Osteoblast (primary cell): Measurements from ENCODE around the gene C1QL2. TPM values are rescaled to one million over a fixed set of nuclear protein-coding genes. Genes with fewer than 3 reads are reported as not detected.

Source experiments
- DNase-seq: peaks from one replicate; pipeline ENCODE4 v3.0.0; 2011; ENCODE audit warnings: low spot score, mixed read lengths; ENCODE audit not compliant: insufficient read length; ENCODE audit errors: missing footprints
- H2AFZ ChIP-seq: 2 replicates; pipeline ENCODE4 v1.6.0; 2011; ENCODE audit warnings: mild to moderate bottlenecking, low read length
- H3K27ac ChIP-seq: 2 replicates; pipeline ENCODE4 v1.5.1; 2011; ENCODE audit warnings: mild to moderate bottlenecking, low read depth, low read length, moderate library complexity
- H3K27me3 ChIP-seq: 2 replicates; pipeline ENCODE4 v1.6.0; 2012; ENCODE audit warnings: mild to moderate bottlenecking, control low read depth, inconsistent platforms, low read length, moderate library complexity; ENCODE audit not compliant: insufficient read depth
- H3K36me3 ChIP-seq: 2 replicates; pipeline ENCODE4 v1.5.1; 2011; ENCODE audit warnings: mild to moderate bottlenecking, low read length, control low read depth, moderate library complexity; ENCODE audit not compliant: insufficient read depth
- H3K4me1 ChIP-seq: 2 replicates; pipeline ENCODE4 v1.5.1; 2011; ENCODE audit warnings: mild to moderate bottlenecking, low read length, control low read depth, moderate library complexity; ENCODE audit not compliant: insufficient read depth
- H3K4me2 ChIP-seq: 2 replicates; pipeline ENCODE4 v1.6.0; 2011; ENCODE audit warnings: mild to moderate bottlenecking, low read length; ENCODE audit not compliant: insufficient read depth
- H3K4me3 ChIP-seq: fragments of 200-600 bp; sonication (generic); 3 replicates; pipeline ENCODE4 v1.5.1; 2012; ENCODE audit warnings: mild to moderate bottlenecking, low read length, inconsistent platforms; ENCODE audit not compliant: insufficient read depth
- H3K79me2 ChIP-seq: 2 replicates; pipeline ENCODE4 v1.6.0; 2012; ENCODE audit warnings: mild to moderate bottlenecking, low read length, control low read depth, inconsistent platforms; ENCODE audit not compliant: insufficient read depth
- H3K9me3 ChIP-seq: 2 replicates; pipeline ENCODE4 v1.5.1; 2011; ENCODE audit warnings: low read depth, low read length, control low read depth
- H4K20me1 ChIP-seq: 2 replicates; pipeline ENCODE4 v1.6.0; 2012; ENCODE audit warnings: mild to moderate bottlenecking, low read length, control low read depth; ENCODE audit not compliant: insufficient read depth
- CTCF ChIP-seq: IDR thresholded peaks from 2 replicates; pipeline ENCODE4 v1.5.1; 2011; ENCODE audit warnings: mild to moderate bottlenecking, low read depth, low read length, moderate library complexity; ENCODE audit errors: extremely low read depth
- total RNA-seq: library from RNA; depleted of rRNA; stranded (reverse); fragments of >200 nt; gene quantifications from 2 replicates; pipeline ENCODE4 v1.2.3, GENCODE V29; 2012

Gene C1QL2
- total RNA-seq, 1 donor, result not detected

- Histone ChIP-seq H3K27me3 (peaks cover 12% of the 10 kb centered on the region), H3K4me1 (peaks cover 19% of the 10 kb centered on the region), H4K20me1 (no peaks in the 10 kb centered on the region), H3K27ac (no peak overlapping the region), H3K79me2 (no peaks in the 10 kb centered on the region), H3K36me3 (no peaks in the 10 kb centered on the region), H3K4me3 (no peak overlapping the region), H3K4me2 (no peak overlapping the region), H3K9me3 (no peaks in the 10 kb centered on the region), H2AFZ (no peak overlapping the region)
- no peak for DNase-seq
- no peak for TF ChIP-seq CTCF
Observed at GRCh38 chr2:119195001-119195400, 36.5 kb upstream of the C1QL2 start.

DNA sequence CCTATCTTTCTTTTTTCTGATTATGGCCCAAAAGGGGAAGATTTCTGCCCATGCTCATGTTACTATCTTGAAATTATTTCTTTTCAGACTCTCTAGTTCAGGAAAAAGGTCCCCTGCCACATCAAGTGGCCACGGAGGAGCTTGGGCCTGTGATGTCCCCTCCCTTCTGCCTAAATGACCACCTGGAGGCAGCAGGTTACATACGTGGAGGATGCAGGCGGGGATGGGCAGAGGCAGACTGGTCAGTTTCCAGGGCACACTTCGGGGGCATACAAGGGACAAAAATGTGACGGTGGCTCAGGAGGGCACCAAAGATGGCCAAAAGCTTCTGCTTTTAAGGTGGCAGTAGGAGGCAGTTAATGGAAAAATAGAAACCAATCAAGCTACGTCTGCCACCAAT is 34.3 kb upstream of the C1QL2 start:
- no peaks in the 10 kb centered on the region for H3K36me3 ChIP-seq
- no peak for DNase-seq
- H3K4me3 ChIP-seq, result no peak overlapping the region
- no peak overlapping the region for H2AFZ ChIP-seq
- H3K9me3 ChIP-seq, result no peaks in the 10 kb centered on the region
- TF ChIP-seq CTCF, result no peak
- H3K79me2 ChIP-seq, result no peaks in the 10 kb centered on the region
- no peak overlapping the region for H3K27ac ChIP-seq
- H3K4me2 ChIP-seq, result no peak overlapping the region
- H3K27me3 ChIP-seq, result peaks cover 11% of the 10 kb centered on the region
- H3K4me1 ChIP-seq, result peaks cover 10% of the 10 kb centered on the region
- no peaks in the 10 kb centered on the region for H4K20me1 ChIP-seq

DNA sequence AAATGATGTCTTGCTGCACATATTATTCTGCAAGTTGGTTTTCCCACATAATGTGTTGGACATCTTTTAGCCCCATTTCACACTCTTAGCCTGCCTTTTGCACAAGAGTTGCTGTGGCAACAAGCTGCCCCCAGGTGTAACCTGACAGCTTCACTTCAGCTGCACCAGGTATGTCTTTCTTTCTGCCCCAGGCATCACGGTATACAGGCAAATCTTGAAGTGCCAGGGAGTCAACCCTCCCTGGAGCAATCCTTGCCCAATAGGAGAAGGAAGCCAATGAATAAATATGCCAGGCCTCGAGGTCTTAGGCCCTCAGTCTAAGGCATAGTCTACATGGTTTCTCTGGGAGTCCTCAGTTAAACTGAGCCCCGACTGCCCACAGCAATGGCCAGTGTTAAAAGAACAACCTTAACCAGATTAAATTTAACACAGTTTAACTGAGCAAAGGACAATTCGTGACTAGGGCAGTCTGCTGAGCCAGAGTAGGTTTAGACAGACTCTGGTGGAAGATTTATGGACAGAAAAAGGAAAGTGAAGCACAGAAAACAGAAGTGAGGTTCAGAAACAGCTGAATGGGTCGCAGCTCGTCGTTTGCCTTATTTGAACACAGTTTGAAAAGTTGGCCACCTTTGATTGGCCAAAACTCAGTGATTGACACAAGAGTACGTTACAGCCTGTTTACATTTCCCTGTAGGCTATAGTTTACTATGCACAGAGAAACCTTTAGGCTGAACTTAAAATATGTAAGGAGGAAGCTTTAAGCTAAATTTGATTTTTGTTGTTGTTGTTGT is 32.0 kb upstream of the C1QL2 start:
- no peaks in the 10 kb centered on the region for H3K9me3 ChIP-seq
- H3K4me3 ChIP-seq, result no peak overlapping the region
- TF ChIP-seq CTCF, result no peak
- H3K79me2 ChIP-seq, result no peaks in the 10 kb centered on the region
- no peak overlapping the region for H2AFZ ChIP-seq
- no peaks in the 10 kb centered on the region for H3K4me1 ChIP-seq
- H4K20me1 ChIP-seq, result no peaks in the 10 kb centered on the region
- H3K36me3 ChIP-seq, result no peaks in the 10 kb centered on the region
- H3K27me3 ChIP-seq, result peaks cover 8% of the 10 kb centered on the region
- no peak overlapping the region for H3K4me2 ChIP-seq
- no peak overlapping the region for H3K27ac ChIP-seq
- DNase-seq, result no peak

DNA sequence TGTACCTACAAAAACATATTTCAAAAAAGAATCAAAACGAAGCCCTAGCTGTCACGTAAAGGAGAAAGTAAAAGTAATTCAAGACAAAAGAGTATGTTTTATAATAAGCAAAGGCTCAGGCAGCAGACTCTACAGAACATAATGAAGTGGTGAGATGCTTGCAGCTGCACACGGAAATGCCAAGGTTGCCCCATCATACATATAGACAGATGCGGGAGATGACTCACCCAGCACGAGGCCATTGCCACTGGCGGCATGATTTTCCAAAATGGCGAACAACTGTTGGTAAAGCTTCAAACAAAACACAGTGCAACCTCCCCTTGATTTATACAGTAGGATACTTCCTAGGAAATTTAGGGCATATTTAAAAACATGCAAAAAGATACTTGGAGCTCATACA is 26.0 kb upstream of the C1QL2 start:
- Histone ChIP-seq H3K79me2 (no peaks in the 10 kb centered on the region), H3K36me3 (no peaks in the 10 kb centered on the region), H3K27me3 (peaks cover 5% of the 10 kb centered on the region), H3K4me2 (no peak overlapping the region), H3K9me3 (no peaks in the 10 kb centered on the region), H3K4me1 (peaks cover 6% of the 10 kb centered on the region), H4K20me1 (no peaks in the 10 kb centered on the region), H2AFZ (no peak overlapping the region), H3K27ac (no peak overlapping the region), H3K4me3 (no peak overlapping the region)
- DNase-seq, result no peak
- TF ChIP-seq CTCF, result no peak
